CD4-positive, CD25-positive, alpha-beta regulatory T cell (primary cell): ENCODE measurements around the gene SLFN12. TPM values are rescaled to one million over a fixed set of nuclear protein-coding genes. Genes with fewer than 3 reads are reported as not detected.
"Not testable (repeated sequence)": the region's sequence is repeated elsewhere in the genome, so short reads cannot be mapped to it uniquely, and the experiment has no call there.

Experiments used
- ATAC-seq, 2 donors: fragments of 150-1000 bp; cut with Tn5 transposase; one replicate each; pipeline ENCODE4 v1.10.0; 2021; ENCODE audit warnings: low read depth in 2 of 2, moderate number of reproducible peaks in 2 of 2, moderate library complexity in 1 of 2
- DNase-seq, 3 donors: peaks; one replicate each; pipeline versions ENCODE4 v3.0.0 to v3.0.0-alpha.2; 2012 to 2022; ENCODE audit warnings: mixed read lengths in 1 of 3
- H3K27ac ChIP-seq: one replicate; pipeline ENCODE4 v1.7.0; 2013; ENCODE audit warnings: mild to moderate bottlenecking, low read length; ENCODE audit not compliant: insufficient read depth, poor library complexity, severe bottlenecking
- H3K27me3 ChIP-seq: one replicate; pipeline ENCODE4 v1.7.0; 2013; ENCODE audit warnings: low read length; ENCODE audit not compliant: control insufficient read depth, insufficient read depth
- H3K36me3 ChIP-seq: one replicate; pipeline ENCODE4 v1.7.0; 2013; ENCODE audit warnings: mild to moderate bottlenecking, low read length, moderate library complexity; ENCODE audit not compliant: control insufficient read depth, insufficient read depth
- H3K4me1 ChIP-seq: 2 replicates; pipeline ENCODE4 v1.7.0; 2013; ENCODE audit warnings: mild to moderate bottlenecking, low read length; ENCODE audit not compliant: insufficient read depth, control insufficient read depth, poor library complexity, severe bottlenecking
- H3K4me3 ChIP-seq: one replicate; pipeline ENCODE4 v1.7.0; 2013; ENCODE audit warnings: low read depth, mild to moderate bottlenecking, low read length, moderate library complexity
- H3K9me3 ChIP-seq, 2 experiments: 1 replicate in 1 of 2; 2 replicates in 1 of 2; pipeline ENCODE4 v1.7.0; 2013; ENCODE audit warnings: low read length in 2 of 2, mild to moderate bottlenecking in 1 of 2, moderate library complexity in 1 of 2; ENCODE audit not compliant: control insufficient read depth in 2 of 2
- H3K27ac Mint-ChIP-seq, 3 donors: one replicate each; pipeline ENCODE4 v1.8.0; 2020 to 2022; ENCODE audit warnings: mild to moderate bottlenecking in 3 of 3, mixed read lengths in 3 of 3, moderate library complexity in 2 of 3
- H3K27me3 Mint-ChIP-seq: one replicate; pipeline ENCODE4 v1.8.0; 2022; ENCODE audit warnings: mild to moderate bottlenecking, mixed read lengths
- H3K36me3 Mint-ChIP-seq: one replicate; pipeline ENCODE4 v1.8.0; 2020; ENCODE audit warnings: mixed read lengths
- H3K4me1 Mint-ChIP-seq, 4 donors: one replicate each; pipeline ENCODE4 v1.8.0; 2020 to 2022; ENCODE audit warnings: mixed read lengths in 4 of 4, mild to moderate bottlenecking in 1 of 4
- H3K4me3 Mint-ChIP-seq, 4 donors: one replicate each; pipeline ENCODE4 v1.8.0; 2020 to 2022; ENCODE audit warnings: mild to moderate bottlenecking in 4 of 4, mixed read lengths in 4 of 4, moderate library complexity in 3 of 4
- H3K9me3 Mint-ChIP-seq, 7 donors: one replicate each; pipeline ENCODE4 v1.8.0; 2020 to 2022; ENCODE audit warnings: mixed read lengths in 7 of 7, mild to moderate bottlenecking in 3 of 7, moderate library complexity in 2 of 7
- polyA plus RNA-seq, 4 donors: library from polyadenylated mRNA; unstranded; fragments of 300-500 nt; fragmentation: Illumina TruSeq; gene quantifications; one replicate each; pipeline ENCODE4 v1.2.3, GENCODE V29; 2021
- total RNA-seq: library from RNA; stranded (reverse); gene quantifications from one replicate; pipeline ENCODE4 v1.2.3, GENCODE V29; 2022

The SLFN12 gene
- total and polyA plus RNA-seq, 5 donors from 2014 or later = 2.6 to 7.0 (median 3.1) TPM

DNA sequence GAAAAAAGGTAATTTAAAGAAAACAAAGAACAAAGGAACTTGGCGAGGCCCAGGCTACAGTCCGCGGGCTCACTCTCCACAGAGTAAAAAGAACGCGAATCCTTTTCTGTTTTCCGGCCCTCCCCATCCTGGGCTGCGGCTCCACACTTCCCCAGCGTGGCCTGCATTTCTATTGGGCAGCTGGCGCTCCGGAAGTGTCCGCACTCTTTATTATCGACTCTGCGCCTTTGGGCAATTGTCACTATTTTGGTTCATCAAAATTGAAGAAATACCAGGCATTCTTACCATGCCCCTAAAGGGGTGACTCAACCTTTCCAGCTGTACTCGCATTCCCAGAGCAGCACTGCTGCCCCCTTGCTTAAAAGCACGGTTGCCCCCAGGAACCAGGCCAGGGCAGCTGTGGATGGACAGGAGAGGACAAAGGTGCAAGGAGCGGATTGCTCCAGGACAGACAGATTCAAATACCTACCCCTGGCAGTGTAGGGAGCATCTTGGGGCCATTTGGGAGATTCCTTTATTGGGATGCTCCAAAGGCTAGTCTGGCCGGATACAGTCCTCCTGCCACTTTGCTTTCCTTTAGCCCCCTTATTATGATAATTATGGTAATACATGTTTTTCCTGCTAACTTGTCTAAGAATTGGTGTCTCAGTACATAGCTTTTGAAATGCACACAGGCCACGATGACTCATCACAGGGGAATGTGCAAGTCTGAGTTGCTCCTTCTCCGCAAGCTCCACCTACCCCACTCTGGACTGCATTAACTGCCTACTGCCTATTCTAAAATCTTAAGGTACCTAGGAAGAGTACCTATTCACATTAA, 985 bp upstream of the SLFN12 start:
- Mint-ChIP-seq H3K27ac (peak overlapping the region; percentile 88 to 96 (median 93)), H3K27me3 (no peaks in the 10 kb centered on the region), H3K4me3 (peak overlapping the region; percentile 95 to 99 (median 98)), H3K4me1 (peaks cover 21 to 53% (median 32%) of the 10 kb centered on the region in 4 donors), H3K36me3 (no peaks in the 10 kb centered on the region), H3K9me3 (no peaks in the 10 kb centered on the region)
- Histone ChIP-seq H3K4me3 (peak overlapping the region; percentile 97), H3K27me3 (no peaks in the 10 kb centered on the region), H3K4me1 (peaks cover 32% of the 10 kb centered on the region), H3K9me3 (no peaks in the 10 kb centered on the region), H3K36me3 (no peaks in the 10 kb centered on the region), H3K27ac (peak overlapping the region; percentile 72)
- ATAC-seq (peak; percentile 80 to 87), DNase-seq (peak; percentile 25 to 79 (median 39))

DNA sequence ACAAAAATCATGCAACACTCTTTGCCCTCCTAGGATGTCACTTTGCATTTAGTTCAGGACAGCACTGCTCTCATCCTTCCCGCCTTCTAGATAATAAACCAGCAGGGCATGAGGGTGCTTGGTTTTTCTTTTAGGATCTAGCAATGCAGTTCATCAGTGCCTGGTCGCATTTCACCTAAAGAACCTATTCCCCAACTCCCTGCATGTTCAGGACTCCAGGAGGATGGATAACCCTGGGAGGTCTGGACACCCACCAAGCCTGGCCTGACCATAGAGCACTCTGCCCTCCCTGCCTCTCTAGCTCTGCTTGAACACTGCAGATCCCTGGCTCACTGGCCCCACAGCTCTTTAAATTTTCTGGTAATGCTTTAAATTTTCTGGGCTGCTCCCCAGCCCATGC, 2.6 kb downstream of the SLFN12 start:
- Mint-ChIP-seq H3K4me1 (peaks cover 25 to 60% (median 40%) of the 10 kb centered on the region in 4 donors), H3K9me3 (no peaks in the 10 kb centered on the region), H3K4me3 (peak overlapping the region in 3 of 4 donors; percentile 4 to 11 (median 10)), H3K27me3 (no peaks in the 10 kb centered on the region), H3K36me3 (no peaks in the 10 kb centered on the region), H3K27ac (peak overlapping the region in 2 of 3 donors; percentile 38 to 76)
- Histone ChIP-seq H3K9me3 (no peaks in the 10 kb centered on the region), H3K4me3 (no peak overlapping the region), H3K36me3 (no peaks in the 10 kb centered on the region), H3K27me3 (no peaks in the 10 kb centered on the region), H3K4me1 (peaks cover 37% of the 10 kb centered on the region), H3K27ac (no peak overlapping the region)
- ATAC-seq (no peak), DNase-seq (no peak)

DNA sequence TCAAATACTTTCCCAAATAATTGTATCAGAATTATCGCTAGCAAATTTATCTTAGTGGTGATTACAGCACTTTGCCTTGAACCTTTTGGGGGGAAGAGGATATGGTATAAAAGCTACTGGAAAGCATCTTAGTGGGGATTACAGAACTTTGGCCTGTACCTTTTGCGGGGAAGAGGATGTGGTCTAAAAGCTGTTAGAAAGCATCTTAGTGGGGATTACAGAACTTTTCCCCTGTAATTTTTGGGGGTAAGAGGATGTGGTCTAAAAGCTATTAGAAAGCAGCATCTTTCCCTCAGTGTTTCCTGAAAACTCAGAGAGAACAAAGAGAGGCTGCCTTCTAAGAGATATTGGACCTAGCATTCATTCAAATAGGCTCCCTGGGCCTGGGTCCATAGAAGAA, 4.1 kb downstream of the SLFN12 start:
- no peaks in the 10 kb centered on the region for H3K27me3 Mint-ChIP-seq
- ATAC-seq = no peak
- peak overlapping the region in 2 of 3 donors; percentile 20 to 50 for H3K27ac Mint-ChIP-seq
- no peak overlapping the region for H3K27ac ChIP-seq
- no peaks in the 10 kb centered on the region for H3K36me3 ChIP-seq
- H3K9me3 Mint-ChIP-seq = no peaks in the 10 kb centered on the region
- DNase-seq = peak in 1 of 3 donors; percentile 19
- no peaks in the 10 kb centered on the region for H3K9me3 ChIP-seq
- H3K4me3 ChIP-seq = no peak overlapping the region
- no peaks in the 10 kb centered on the region for H3K36me3 Mint-ChIP-seq
- no peaks in the 10 kb centered on the region for H3K27me3 ChIP-seq
- peak overlapping the region in 2 of 4 donors; percentile 28 to 76 for H3K4me3 Mint-ChIP-seq
- peaks cover 22 to 50% (median 37%) of the 10 kb centered on the region in 4 donors for H3K4me1 Mint-ChIP-seq
- H3K4me1 ChIP-seq = peaks cover 30% of the 10 kb centered on the region

DNA sequence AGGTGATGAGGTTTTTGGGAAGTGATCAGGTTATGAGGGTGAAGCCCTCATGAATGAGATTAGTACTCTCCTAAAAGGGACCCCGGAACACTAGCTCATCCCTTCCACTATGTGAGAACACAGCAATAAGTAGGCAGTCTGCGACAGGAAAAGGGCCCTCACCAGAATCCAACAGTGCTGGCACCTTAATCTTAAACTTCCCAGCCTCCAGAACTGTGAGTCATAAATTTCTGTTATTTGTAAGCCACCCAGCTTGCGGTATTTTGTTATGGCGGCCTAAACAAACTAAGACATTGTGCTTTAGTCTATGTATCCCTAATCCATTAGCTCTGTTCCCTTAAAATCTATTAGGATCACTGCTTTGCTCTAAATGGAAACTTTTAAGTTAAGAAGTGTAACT, 8.5 kb downstream of the SLFN12 start:
- H3K36me3 Mint-ChIP-seq = peaks cover 17% of the 10 kb centered on the region
- H3K4me1 ChIP-seq = peaks cover 10% of the 10 kb centered on the region
- H3K27ac ChIP-seq = no peak overlapping the region
- DNase-seq (no peak), ATAC-seq (no peak)
- H3K27me3 Mint-ChIP-seq = no peaks in the 10 kb centered on the region
- no peaks in the 10 kb centered on the region for H3K27me3 ChIP-seq
- H3K36me3 ChIP-seq = peaks cover 3% of the 10 kb centered on the region
- H3K27ac Mint-ChIP-seq = no peak overlapping the region
- no peaks in the 10 kb centered on the region for H3K9me3 Mint-ChIP-seq
- no peaks in the 10 kb centered on the region for H3K9me3 ChIP-seq
- no peak overlapping the region for H3K4me3 Mint-ChIP-seq
- no peak overlapping the region for H3K4me3 ChIP-seq
- H3K4me1 Mint-ChIP-seq = peaks cover 4 to 24% (median 13%) of the 10 kb centered on the region in 4 donors

DNA sequence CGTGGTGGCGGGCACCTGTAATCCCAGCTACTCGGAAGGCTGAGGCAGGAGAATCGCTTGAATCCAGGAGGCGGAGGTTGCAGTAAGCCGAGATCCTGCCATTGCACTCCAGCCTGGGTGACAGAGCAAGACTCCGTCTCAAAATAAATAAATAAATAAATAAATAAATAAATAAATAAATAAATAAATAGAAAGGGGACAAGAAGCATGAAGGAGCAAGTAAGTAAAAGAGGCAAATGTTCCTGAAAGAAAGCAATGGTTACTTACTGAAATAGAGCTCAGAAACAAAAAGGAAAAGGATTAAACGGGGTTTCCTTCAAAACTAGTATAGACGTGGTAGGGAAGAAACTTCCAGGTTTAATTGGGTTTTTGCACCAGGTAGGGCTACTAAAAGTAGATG, 11.2 kb downstream of the SLFN12 start:
- DNase-seq, ATAC-seq, H3K27ac Mint-ChIP-seq, H3K36me3 ChIP-seq, H3K4me3 ChIP-seq, H3K9me3 ChIP-seq, H3K27me3 ChIP-seq, H3K4me1 ChIP-seq, H3K27me3 Mint-ChIP-seq, H3K9me3 Mint-ChIP-seq, H3K27ac ChIP-seq, H3K4me3 Mint-ChIP-seq: not testable (repeated sequence)
- peaks cover 22% of the 10 kb centered on the region for H3K36me3 Mint-ChIP-seq
- H3K4me1 Mint-ChIP-seq = peaks cover 0 to 11% (median 3%) of the 10 kb centered on the region in 4 donors

DNA sequence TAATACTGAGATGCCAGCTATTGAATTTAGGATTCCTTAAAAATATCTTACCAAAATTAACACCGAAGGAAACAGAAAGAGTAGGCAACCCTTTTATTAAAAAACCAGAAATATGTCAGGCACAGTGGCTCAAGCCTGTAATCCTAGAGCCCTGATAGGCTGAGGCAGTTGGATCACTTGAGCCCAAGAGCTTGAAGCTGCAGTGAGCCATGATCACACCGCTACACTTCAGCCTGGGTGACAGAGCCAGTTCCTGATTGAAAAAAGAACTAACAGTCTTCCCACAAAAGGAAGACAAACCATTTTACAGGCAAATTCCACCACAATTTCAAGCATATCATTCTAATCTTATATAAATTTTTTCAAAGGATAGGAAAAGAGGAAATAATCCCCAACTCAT, 15.6 kb downstream of the SLFN12 start:
- peaks cover 44% of the 10 kb centered on the region for H3K36me3 Mint-ChIP-seq
- no peaks in the 10 kb centered on the region for H3K27me3 ChIP-seq
- H3K36me3 ChIP-seq = peaks cover 4% of the 10 kb centered on the region
- no peak overlapping the region for H3K4me3 Mint-ChIP-seq
- peaks cover 2 to 14% (median 7%) of the 10 kb centered on the region in 4 donors for H3K4me1 Mint-ChIP-seq
- no peak overlapping the region for H3K4me3 ChIP-seq
- no peaks in the 10 kb centered on the region for H3K9me3 ChIP-seq
- H3K27ac ChIP-seq = peak overlapping the region; percentile 3
- H3K9me3 Mint-ChIP-seq = peaks cover 0 to 12% (median 1%) of the 10 kb centered on the region in 7 donors
- no peaks in the 10 kb centered on the region for H3K4me1 ChIP-seq
- no peaks in the 10 kb centered on the region for H3K27me3 Mint-ChIP-seq
- DNase-seq (no peak), ATAC-seq (no peak)
- no peak overlapping the region for H3K27ac Mint-ChIP-seq

DNA sequence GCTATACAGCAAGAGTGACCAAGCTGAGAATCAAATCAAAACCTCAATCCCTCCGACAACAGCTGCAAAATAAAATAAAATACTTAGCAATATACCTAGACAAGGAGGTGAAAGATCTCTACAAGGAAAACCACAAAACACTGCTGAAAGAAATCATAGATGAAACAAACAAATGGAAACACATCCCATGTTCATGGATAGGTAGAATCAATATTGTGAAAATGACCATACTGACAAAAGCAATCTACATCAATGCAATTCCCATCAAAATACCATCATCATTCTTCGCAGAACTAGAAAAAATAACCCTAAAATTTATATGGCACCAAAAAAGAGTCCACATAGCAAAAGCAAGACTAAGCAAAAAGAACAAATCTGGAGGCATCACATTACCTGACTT, 17.6 kb downstream of the SLFN12 start:
- H3K9me3 Mint-ChIP-seq = peaks cover 0 to 12% (median 1%) of the 10 kb centered on the region in 7 donors
- H3K4me1 Mint-ChIP-seq = peaks cover 2 to 14% (median 7%) of the 10 kb centered on the region in 4 donors
- not testable (repeated sequence) for H3K27ac ChIP-seq, H3K4me1 ChIP-seq, H3K4me3 ChIP-seq, DNase-seq, H3K27ac Mint-ChIP-seq, H3K4me3 Mint-ChIP-seq, H3K27me3 Mint-ChIP-seq, H3K27me3 ChIP-seq, ATAC-seq, H3K9me3 ChIP-seq
- H3K36me3 Mint-ChIP-seq = peaks cover 49% of the 10 kb centered on the region
- H3K36me3 ChIP-seq = peaks cover 18% of the 10 kb centered on the region

DNA sequence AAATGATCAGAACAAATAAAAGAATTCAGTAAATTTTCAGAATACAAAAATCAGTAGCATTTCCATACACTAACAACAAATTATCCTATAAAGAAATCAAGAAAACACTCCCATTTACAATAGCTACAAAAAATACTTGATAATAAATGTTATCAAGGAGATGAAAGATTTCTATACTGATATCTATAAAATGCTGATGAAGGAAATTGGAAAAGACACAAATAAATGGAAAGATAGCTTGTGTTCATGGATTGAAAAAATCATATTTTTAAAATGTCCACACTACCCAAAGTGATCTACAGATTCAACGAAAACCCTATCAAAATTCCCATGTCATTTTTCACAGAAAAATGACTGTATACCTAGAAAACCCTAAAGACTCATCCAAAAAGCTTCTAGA, 18.1 kb downstream of the SLFN12 start:
- no peak overlapping the region for H3K27ac Mint-ChIP-seq
- no peak overlapping the region for H3K27ac ChIP-seq
- no peaks in the 10 kb centered on the region for H3K9me3 ChIP-seq
- peaks cover 0 to 12% (median 1%) of the 10 kb centered on the region in 7 donors for H3K9me3 Mint-ChIP-seq
- H3K4me1 Mint-ChIP-seq = peaks cover 0 to 17% (median 7%) of the 10 kb centered on the region in 4 donors
- peaks cover 49% of the 10 kb centered on the region for H3K36me3 Mint-ChIP-seq
- ATAC-seq = no peak
- no peak overlapping the region for H3K4me3 ChIP-seq
- no peaks in the 10 kb centered on the region for H3K27me3 ChIP-seq
- DNase-seq = no peak
- H3K4me1 ChIP-seq = no peaks in the 10 kb centered on the region
- no peak overlapping the region for H3K4me3 Mint-ChIP-seq
- no peaks in the 10 kb centered on the region for H3K27me3 Mint-ChIP-seq
- H3K36me3 ChIP-seq = peaks cover 18% of the 10 kb centered on the region
